Esophagus muscularis mucosa (tissue), 4 donors: ENCODE data around the gene SFMBT1.

ENCODE experiments used
- EP300 ChIP-seq: sonication (generic); formaldehyde crosslinking; IDR thresholded peaks from one replicate; pipeline ENCODE4 v1.6.1; 2017; ENCODE audit warnings: antibody characterized with exemption
- POLR2A ChIP-seq: fragments of 450-650 bp; IDR thresholded peaks from one replicate; pipeline ENCODE4 v1.6.1; 2017; ENCODE audit warnings: antibody characterized with exemption, moderate library complexity, mild to moderate bottlenecking, low read depth
- POLR2AphosphoS5 ChIP-seq, 2 donors: sonication (generic); formaldehyde crosslinking; IDR thresholded peaks; one replicate each; pipeline ENCODE4 v1.6.1; 2017; ENCODE audit warnings: antibody characterized with exemption in 2 of 2
- TF ChIP-seq, protein P1 (sequence below), 3 experiments: fragments of 200-600 bp in 2 of 3; fragments of 450-650 bp in 1 of 3; sonication (generic) in 2 of 3; IDR thresholded peaks; one replicate each; pipeline ENCODE4 v1.5.1; 2017 to 2019; ENCODE audit warnings: antibody characterized with exemption in 3 of 3, mild to moderate bottlenecking in 2 of 3, moderate library complexity in 1 of 3

DNA sequence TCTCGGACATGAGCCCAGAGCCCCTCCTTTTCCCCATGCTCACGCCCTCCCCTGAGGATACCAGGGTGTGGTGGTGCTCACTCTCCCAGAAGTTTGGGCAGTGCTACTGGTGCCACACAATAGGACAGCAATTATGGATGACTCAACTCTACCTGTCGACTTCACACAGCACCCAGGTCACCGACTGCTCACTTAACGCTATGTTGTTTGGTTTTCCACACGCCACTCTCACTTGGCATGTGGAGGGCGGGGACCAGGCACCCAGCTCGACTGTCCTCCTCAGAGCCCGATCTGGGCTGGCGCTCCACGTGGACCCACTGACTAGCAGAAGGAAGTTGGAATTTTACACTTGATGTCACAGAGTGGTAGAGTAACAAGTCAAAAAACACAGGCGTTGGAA, 179.4 kb downstream of the SFMBT1 start:
- TF ChIP-seq, protein P1, sequence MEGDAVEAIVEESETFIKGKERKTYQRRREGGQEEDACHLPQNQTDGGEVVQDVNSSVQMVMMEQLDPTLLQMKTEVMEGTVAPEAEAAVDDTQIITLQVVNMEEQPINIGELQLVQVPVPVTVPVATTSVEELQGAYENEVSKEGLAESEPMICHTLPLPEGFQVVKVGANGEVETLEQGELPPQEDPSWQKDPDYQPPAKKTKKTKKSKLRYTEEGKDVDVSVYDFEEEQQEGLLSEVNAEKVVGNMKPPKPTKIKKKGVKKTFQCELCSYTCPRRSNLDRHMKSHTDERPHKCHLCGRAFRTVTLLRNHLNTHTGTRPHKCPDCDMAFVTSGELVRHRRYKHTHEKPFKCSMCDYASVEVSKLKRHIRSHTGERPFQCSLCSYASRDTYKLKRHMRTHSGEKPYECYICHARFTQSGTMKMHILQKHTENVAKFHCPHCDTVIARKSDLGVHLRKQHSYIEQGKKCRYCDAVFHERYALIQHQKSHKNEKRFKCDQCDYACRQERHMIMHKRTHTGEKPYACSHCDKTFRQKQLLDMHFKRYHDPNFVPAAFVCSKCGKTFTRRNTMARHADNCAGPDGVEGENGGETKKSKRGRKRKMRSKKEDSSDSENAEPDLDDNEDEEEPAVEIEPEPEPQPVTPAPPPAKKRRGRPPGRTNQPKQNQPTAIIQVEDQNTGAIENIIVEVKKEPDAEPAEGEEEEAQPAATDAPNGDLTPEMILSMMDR (IDR thresholded peaks at IDR 0.05), result no peak
- TF ChIP-seq EP300 (no peak), POLR2AphosphoS5 (IDR thresholded peaks at IDR 0.05) (no peak), POLR2A (no peak)
